CD4-positive, alpha-beta T cell treated with Interleukin-17A for 4 hours (primary cell): ENCODE data around the gene GPR137B.
A peak's percentile ranks its signal among the peaks of the same experiment; 100 is the strongest.

Experiments
- DNase-seq: peaks from one replicate; pipeline ENCODE4 v3.0.0-alpha.2; 2020; ENCODE audit warnings: mixed read lengths

GPR137B gene

GRCh38 chr1:236117710-236118109 lies 24.6 kb upstream of the GPR137B start:
- no peak for DNase-seq

GRCh38 chr1:236119943-236120484 lies 22.3 kb upstream of the GPR137B start:
- DNase-seq, result no peak

- no peak for DNase-seq
Measured at GRCh38 chr1:236120721-236121153, 21.6 kb upstream of the GPR137B start.

- no peak for DNase-seq
Measured at GRCh38 chr1:236122176-236122575, 20.2 kb upstream of the GPR137B start.

GRCh38 chr1:236123563-236123962 lies 18.8 kb upstream of the GPR137B start:
- no peak for DNase-seq

- DNase-seq, result no peak
Measured at GRCh38 chr1:236124965-236125364, 17.4 kb upstream of the GPR137B start.

- no peak for DNase-seq
Measured at GRCh38 chr1:236127045-236127444, 15.3 kb upstream of the GPR137B start.

- no peak for DNase-seq
Measured at GRCh38 chr1:236128646-236129178, 13.6 kb upstream of the GPR137B start.

- DNase-seq, result no peak
Measured at GRCh38 chr1:236129306-236129705, 13.0 kb upstream of the GPR137B start.

GRCh38 chr1:236130372-236130771 lies 12.0 kb upstream of the GPR137B start:
- no peak for DNase-seq

- DNase-seq, result no peak
Measured at GRCh38 chr1:236131916-236132315, 10.4 kb upstream of the GPR137B start.

GRCh38 chr1:236132420-236133046 lies 9.8 kb upstream of the GPR137B start:
- no peak for DNase-seq

- no peak for DNase-seq
Measured at GRCh38 chr1:236133339-236133738, 9.0 kb upstream of the GPR137B start.

GRCh38 chr1:236133802-236134201 lies 8.5 kb upstream of the GPR137B start:
- DNase-seq, result no peak

- DNase-seq, result no peak
Measured at GRCh38 chr1:236137285-236137852, 5.0 kb upstream of the GPR137B start.

GRCh38 chr1:236139495-236139894 lies 2.8 kb upstream of the GPR137B start:
- DNase-seq, result no peak

GRCh38 chr1:236140705-236141446 lies 1.5 kb upstream of the GPR137B start:
- DNase-seq, result no peak

GRCh38 chr1:236141447-236142252 lies 689 bp upstream of the GPR137B start:
- peak; percentile 8 for DNase-seq

GRCh38 chr1:236143104-236143948 lies 987 bp downstream of the GPR137B start:
- DNase-seq, result peak; percentile 17

GRCh38 chr1:236144033-236144432 lies 1.7 kb downstream of the GPR137B start:
- no peak for DNase-seq

- DNase-seq, result no peak
Measured at GRCh38 chr1:236144446-236145150, 2.3 kb downstream of the GPR137B start.
